Hippocampal formation (tissue), 2 donors: ENCODE data around the gene LCE1C.

Experiments used
- DNase-seq, 2 donors: peaks; one replicate each; lab custom pipeline; 2025; lab: John Stamatoyannopoulos, UW

Gene LCE1C

DNA sequence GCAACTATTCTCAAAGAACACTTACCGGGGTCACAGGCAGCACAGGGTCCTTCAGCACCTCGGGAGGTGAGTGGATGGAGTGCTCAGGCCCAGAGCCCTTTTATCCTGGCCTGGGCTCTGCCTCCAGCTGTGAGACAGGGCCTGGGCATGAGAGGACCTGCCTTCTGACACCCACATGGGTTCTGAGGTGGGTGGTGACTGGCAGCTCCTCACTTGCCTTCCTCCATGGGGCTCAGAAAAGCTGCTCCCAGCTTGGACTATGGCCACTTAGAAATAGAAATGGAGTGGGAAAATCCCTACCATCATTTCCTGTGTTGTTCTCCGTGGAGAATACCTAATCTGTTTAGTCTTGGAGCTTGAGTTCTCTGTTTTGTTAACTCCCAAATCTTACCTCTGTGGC, at the start of gene LCE1C:
LCE1C (minus strand) TSS at position 76 of the 400 bp plus-strand sequence. CDS start 1,173 bp downstream, outside the sequence.
- no peak for DNase-seq

GRCh38 chr1:152855661-152856060, 49.2 kb upstream of the LCE1C start:
- no peak for DNase-seq

DNA sequence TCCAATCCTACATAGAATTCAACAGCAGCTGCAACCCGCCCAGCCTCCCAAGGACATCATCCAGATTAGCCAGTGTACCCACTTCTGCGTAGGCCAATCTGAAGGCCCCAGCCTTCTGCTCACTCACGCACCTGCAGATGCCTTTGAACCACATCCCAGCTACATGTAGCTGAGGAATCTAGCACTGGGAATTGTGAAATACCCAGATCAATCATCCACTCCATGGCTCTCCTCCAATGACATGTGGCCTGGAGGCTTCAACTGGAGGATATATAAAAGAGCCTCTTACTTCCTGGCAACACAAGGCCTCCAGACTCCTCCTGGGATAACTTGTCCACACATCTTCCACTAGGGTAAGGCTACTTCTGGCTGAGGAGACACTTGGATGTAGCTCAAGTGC, 36.1 kb upstream of the LCE1C start, which contains the start of gene LCE6A:
LCE6A (plus strand) TSS at position 301 of the 400 bp plus-strand sequence. CDS start 665 bp downstream, outside the sequence.
- DNase-seq = no peak

DNA sequence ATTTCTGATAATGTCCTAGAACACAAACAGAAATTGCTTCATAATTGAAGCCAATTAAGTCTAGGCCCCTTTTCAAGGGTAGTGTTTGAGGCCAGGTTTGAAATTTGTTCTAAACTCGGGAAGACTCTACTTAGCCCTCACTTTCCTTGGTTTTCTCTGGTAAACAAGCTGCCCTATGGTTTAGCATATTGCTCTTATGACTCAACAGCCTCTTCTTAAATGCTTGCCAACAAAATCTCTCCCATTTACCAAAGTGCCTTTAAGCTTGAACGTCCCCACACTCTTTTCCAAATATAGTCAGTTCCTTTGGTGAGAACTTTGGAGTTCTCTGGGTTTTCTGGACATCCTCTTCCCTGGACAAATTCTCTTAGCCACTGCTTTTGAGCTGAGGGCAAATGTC, 30.4 kb upstream of the LCE1C start:
- DNase-seq = no peak

- no peak for DNase-seq
Observed at GRCh38 chr1:152827173-152827572, 20.7 kb upstream of the LCE1C start, which contains the start of gene LCE1A. LCE1A (plus strand) TSS chr1:152827473; CDS start chr1:152827473, 0 bp downstream.

GRCh38 chr1:152824964-152825363, 18.5 kb upstream of the LCE1C start:
- DNase-seq = no peak

DNA sequence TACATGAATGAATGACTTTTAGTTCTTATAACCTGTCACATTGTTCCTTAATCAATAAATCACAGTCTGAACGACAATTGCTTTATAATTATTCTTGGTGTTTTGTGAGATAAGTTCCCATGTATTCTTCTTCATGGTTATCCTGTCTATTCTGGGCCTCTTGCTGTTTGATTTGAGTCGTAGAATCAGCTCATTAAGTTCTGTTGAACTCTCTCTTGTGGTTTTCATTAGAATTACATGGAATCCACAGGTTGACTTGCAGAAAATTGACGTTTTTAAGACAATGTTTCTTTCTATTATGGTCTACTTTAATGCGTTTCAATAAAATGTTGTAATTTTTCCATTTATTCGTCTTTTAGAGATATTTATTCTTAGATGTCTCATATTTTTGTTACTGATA, 16.8 kb upstream of the LCE1C start:
- no peak for DNase-seq

- no peak for DNase-seq
Observed at GRCh38 chr1:152817309-152817708, 10.9 kb upstream of the LCE1C start.

- DNase-seq = no peak
Observed at GRCh38 chr1:152811671-152812070, 5.2 kb upstream of the LCE1C start, which contains the start of gene LCE1B. LCE1B (plus strand) TSS chr1:152811971; CDS start chr1:152812447, 476 bp downstream.

- no peak for DNase-seq
Observed at GRCh38 chr1:152811050-152811449, 4.6 kb upstream of the LCE1C start.

- no peak for DNase-seq
Observed at GRCh38 chr1:152801333-152801732, 5.1 kb downstream of the LCE1C start.

- DNase-seq = no peak
Observed at GRCh38 chr1:152796421-152796820, 10.0 kb downstream of the LCE1C start, which contains the start of gene LCE1D. LCE1D (plus strand) TSS chr1:152796721; CDS start chr1:152797795, 1,074 bp downstream.

DNA sequence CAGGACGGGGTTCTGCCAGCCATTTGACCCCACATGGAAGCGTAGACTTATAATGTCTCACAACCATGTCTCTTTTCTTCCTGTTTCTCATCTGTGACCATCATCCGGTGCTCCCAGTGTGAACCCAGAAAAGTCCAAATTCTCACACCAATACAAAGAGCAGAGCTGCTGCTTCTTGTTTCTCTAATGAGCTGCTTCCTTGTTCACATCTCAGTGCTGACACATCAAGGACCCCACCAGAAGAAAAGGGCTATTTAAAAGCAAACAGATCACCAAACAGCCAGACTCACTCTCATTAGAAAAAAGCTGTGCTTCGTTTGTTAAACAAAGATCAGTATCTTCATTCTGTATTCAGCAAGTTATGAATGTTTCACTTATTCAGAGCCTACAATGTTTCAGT, 10.8 kb downstream of the LCE1C start:
- DNase-seq = no peak

- no peak for DNase-seq
Observed at GRCh38 chr1:152786077-152786476, 20.4 kb downstream of the LCE1C start, which contains the start of gene LCE1E. LCE1E (plus strand) TSS chr1:152786257; CDS start chr1:152787300, 1,043 bp downstream.

DNA sequence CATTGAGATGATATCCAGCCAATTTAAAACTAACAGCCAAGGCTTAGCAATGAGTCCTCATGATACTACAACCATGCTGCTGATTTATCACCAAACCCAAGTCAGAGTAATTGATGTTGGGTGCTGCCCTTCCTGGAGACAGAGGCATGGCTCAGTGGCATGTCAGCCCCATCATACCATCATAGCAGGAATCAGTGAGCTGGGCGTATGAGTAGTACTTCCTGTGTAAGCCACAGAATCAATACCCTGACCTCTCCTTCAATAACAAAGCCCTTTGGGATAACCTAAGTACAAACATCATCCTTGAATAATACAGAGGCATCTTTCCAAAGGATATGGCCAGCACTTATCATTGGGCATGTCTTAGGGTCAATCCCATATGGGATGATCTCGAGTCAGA, 23.4 kb downstream of the LCE1C start:
- DNase-seq = no peak

DNA sequence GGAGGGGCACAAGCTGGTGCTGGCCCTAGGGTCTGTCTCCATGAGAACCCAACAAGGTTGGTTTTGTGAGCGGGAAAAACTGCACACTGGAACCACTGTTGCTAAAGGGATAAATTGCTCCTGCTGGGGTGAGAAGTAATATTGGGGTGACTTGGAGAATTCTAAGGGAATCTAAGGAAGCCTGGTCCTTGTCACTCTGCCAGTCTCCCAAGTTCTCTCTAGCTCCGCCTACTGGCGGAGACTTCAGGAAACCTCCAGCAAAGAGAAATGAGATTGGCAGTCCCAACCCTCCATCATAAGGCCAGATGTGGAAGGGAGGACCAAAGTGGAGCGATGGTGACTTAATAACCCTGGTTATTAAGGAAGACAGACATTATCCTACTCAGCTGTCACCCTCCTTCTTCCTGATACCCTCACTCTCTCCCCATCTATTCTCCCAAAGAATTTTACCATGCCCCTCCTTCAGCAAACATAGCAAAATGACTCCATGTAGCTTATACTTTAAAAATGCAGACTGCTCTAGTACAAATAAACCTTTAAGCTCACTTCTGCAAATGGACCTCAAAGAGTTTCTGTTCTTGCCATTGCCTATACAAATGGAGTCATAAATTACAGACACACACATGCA, 28.8 kb downstream of the LCE1C start:
- no peak for DNase-seq

DNA sequence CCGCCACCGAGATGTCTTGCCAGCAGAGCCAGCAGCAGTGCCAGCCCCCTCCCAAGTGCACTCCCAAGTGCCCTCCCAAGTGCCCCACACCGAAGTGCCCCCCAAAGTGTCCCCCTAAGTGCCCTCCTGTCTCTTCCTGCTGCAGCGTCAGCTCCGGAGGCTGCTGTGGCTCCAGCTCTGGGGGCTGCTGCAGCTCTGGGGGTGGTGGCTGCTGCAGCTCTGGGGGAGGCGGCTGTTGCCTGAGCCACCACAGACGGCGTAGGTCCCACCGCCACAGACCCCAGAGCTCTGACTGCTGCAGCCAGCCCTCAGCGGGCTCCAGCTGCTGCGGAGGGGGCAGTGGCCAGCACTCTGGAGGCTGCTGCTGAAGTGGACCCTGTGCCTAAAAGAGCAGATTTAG, 30.1 kb downstream of the LCE1C start:
- no peak for DNase-seq

DNA sequence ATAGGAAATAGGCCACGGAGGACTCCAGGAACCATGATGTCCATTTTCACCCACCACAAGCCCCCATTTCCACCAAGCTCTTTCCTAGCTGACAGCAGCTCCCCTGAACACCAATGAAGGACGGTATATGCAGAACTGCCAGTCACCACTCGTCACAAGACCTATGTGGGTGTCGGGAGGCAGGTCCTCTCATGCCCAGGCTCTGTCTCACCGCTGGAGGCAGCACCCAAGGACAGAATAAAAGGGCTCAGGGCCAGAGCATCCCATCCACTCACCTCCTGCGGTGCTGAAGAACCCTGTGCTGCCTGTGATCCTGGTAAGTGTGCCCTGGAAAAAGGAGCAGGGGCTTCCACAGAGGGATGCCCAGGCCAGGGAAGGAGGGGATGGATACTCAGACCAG, 31.6 kb downstream of the LCE1C start, which contains the start of gene LCE1F:
LCE1F (plus strand) TSS at position 266 of the 400 bp plus-strand sequence. CDS start 1,232 bp downstream, outside the sequence.
- no peak for DNase-seq

- no peak for DNase-seq
Observed at GRCh38 chr1:152770411-152770810, 36.0 kb downstream of the LCE1C start.

DNA sequence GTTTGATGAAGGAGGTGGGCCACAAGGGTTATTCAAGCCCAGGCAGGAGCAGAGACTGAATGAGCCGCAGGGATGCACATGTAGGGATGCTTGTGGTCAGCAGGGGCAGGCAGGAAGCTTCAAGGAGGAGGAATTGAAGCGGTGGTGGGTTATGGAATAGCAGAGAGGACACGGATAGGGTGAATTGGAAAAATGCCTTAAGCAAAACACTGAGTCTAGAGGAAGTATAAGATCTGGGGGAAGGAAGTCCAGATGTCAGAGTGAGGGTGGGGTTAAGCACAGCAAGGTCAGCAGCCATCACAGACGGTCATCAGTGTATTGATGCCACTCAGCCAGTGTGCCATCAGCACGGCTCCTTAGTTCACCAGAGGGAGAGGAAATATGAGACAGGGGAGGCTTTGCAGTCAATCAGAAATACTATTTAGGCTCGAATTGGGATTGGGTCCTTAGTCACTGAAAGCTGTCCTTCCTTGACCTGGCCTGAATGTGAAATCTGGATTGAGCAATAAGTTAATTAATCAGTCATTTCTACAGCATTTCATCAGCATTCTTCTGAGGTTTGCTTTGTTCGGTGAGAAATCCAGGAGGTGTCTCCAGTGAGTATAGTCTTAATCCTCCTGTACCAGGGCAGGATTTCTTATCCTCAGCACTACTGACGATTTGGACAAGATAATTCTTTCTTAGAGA, 37.5 kb downstream of the LCE1C start:
- no peak for DNase-seq

- no peak for DNase-seq
Observed at GRCh38 chr1:152761609-152762213, 44.7 kb downstream of the LCE1C start.

DNA sequence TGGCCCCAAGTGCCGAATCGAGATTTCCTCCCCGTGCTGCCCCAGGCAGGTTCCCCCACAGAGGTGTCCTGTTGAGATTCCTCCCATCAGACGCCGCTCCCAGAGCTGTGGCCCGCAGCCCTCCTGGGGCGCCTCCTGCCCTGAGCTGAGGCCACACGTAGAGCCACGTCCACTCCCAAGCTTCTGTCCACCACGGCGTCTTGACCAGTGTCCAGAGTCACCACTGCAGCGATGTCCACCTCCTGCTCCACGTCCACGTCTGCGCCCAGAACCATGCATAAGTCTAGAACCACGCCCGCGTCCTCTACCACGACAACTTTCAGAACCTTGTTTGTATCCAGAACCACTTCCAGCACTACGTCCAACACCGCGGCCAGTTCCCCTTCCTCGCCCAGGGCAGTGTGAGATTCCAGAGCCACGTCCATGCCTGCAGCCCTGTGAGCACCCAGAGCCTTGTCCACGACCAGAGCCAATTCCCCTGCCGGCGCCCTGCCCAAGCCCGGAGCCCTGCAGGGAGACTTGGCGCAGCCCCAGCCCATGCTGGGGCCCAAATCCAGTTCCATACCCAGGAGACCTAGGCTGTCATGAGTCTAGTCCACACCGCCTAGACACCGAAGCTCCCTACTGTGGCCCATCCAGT, 45.8 kb downstream of the LCE1C start:
- DNase-seq = no peak
